Measurements from ENCODE around the gene IFT57. TPM values are rescaled to one million over a fixed set of nuclear protein-coding genes. Genes with fewer than 3 reads are reported as not detected.

IFT57 gene
- polyA plus RNA-seq, 1 of the 3 experiments (the other 2 are of a cell fraction) = 81.6 TPM

- no peak for DNase-seq
- no peak overlapping the region for H3K4me2 ChIP-seq
- no peaks in the 10 kb centered on the region for H3K36me3 ChIP-seq (replicated peaks in 1 of 2; ENCODE audit: control insufficient read depth in 1 of 2, insufficient read depth in 2 of 2, low read length in 1 of 2)
- no peaks in the 10 kb centered on the region for H3K79me2 ChIP-seq (ENCODE audit: insufficient read depth)
- H3K9me3 ChIP-seq = no peaks in the 10 kb centered on the region
- H3F3A ChIP-seq (replicated peaks; ENCODE audit: insufficient read depth) = no peaks in the 10 kb centered on the region
- CTCF ChIA-PET = interaction anchor here (1.0 kb wide), 1 partner anchor 16 kb away, joined by 3 read pairs; no protein-coding TSS in a partner anchor
- H3K27me3 ChIP-seq (ENCODE audit: insufficient read depth) = no peaks in the 10 kb centered on the region
- H3K4me1 ChIP-seq (ENCODE audit: control insufficient read depth in 1 of 2, insufficient read depth in 2 of 2, low read depth in 1 of 2, low read length in 1 of 2) = peaks cover 0 to 6% of the 10 kb centered on the region in 2 experiments; a peak in 1 of 4 replicates
- no peaks in the 10 kb centered on the region for H4K20me1 ChIP-seq (ENCODE audit: insufficient read depth)
- TF ChIP-seq, protein P1, sequence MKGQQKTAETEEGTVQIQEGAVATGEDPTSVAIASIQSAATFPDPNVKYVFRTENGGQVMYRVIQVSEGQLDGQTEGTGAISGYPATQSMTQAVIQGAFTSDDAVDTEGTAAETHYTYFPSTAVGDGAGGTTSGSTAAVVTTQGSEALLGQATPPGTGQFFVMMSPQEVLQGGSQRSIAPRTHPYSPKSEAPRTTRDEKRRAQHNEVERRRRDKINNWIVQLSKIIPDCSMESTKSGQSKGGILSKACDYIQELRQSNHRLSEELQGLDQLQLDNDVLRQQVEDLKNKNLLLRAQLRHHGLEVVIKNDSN (IDR thresholded peaks at IDR 0.05; ENCODE audit: borderline replicate concordance, low read depth) = no peak
- TF ChIP-seq, protein P2, sequence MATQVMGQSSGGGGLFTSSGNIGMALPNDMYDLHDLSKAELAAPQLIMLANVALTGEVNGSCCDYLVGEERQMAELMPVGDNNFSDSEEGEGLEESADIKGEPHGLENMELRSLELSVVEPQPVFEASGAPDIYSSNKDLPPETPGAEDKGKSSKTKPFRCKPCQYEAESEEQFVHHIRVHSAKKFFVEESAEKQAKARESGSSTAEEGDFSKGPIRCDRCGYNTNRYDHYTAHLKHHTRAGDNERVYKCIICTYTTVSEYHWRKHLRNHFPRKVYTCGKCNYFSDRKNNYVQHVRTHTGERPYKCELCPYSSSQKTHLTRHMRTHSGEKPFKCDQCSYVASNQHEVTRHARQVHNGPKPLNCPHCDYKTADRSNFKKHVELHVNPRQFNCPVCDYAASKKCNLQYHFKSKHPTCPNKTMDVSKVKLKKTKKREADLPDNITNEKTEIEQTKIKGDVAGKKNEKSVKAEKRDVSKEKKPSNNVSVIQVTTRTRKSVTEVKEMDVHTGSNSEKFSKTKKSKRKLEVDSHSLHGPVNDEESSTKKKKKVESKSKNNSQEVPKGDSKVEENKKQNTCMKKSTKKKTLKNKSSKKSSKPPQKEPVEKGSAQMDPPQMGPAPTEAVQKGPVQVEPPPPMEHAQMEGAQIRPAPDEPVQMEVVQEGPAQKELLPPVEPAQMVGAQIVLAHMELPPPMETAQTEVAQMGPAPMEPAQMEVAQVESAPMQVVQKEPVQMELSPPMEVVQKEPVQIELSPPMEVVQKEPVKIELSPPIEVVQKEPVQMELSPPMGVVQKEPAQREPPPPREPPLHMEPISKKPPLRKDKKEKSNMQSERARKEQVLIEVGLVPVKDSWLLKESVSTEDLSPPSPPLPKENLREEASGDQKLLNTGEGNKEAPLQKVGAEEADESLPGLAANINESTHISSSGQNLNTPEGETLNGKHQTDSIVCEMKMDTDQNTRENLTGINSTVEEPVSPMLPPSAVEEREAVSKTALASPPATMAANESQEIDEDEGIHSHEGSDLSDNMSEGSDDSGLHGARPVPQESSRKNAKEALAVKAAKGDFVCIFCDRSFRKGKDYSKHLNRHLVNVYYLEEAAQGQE (IDR thresholded peaks at IDR 0.05; ENCODE audit: low read depth, low read length) = no peak
- TF ChIP-seq EZH2phosphoT487 (IDR thresholded peaks at IDR 0.05; ENCODE audit: borderline replicate concordance, low read depth) = no peak
- no peak for TF ChIP-seq GATA2 (CRISPR knock-in tag; IDR thresholded peaks at IDR 0.05)
- TF ChIP-seq NRF1 (IDR thresholded peaks at IDR 0.05; ENCODE audit: low read depth, low read length) = no peak
- TF ChIP-seq RAD21 (IDR thresholded peaks at IDR 0.05; ENCODE audit: low read length) = no peak
- TF ChIP-seq MXI1 (IDR thresholded peaks at IDR 0.05; ENCODE audit: low read depth, low read length) = no peak
- no peak for TF ChIP-seq SMC3 (IDR thresholded peaks at IDR 0.05; ENCODE audit: low read depth, low read length)
- TF ChIP-seq SIN3A (IDR thresholded peaks at IDR 0.05; ENCODE audit: borderline replicate concordance, low read depth, low read length) = no peak
- no peak for TF ChIP-seq RFX5 (IDR thresholded peaks at IDR 0.05; ENCODE audit: low read length)
- TF ChIP-seq, protein P3, sequence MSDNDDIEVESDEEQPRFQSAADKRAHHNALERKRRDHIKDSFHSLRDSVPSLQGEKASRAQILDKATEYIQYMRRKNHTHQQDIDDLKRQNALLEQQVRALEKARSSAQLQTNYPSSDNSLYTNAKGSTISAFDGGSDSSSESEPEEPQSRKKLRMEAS (IDR thresholded peaks at IDR 0.05; ENCODE audit: low read depth) = no peak
- no peak overlapping the region for H3K9ac ChIP-seq
- no peaks in the 10 kb centered on the region for H3K9me2 ChIP-seq
- H3K27ac ChIP-seq (ENCODE audit: low read depth in 2 of 2, low read length in 1 of 2) = no peak overlapping the region
- POLR2A ChIA-PET = no interaction called here
- no peak overlapping the region for H2AFZ ChIP-seq (ENCODE audit: low read depth)
- no peak overlapping the region for H3K4me3 ChIP-seq (ENCODE audit: low read depth in 2 of 2, low read length in 1 of 2)
- WGBS (ENCODE audit: low lambda C conversion rate) = 87% methylated on average over 5 of the region's 5 CpGs
These were observed 84.8 kb downstream of the IFT57 start for GRCh38 chr3:108137460-108137814.

All from SK-N-SH (cell line).